ENCODE data around the gene OSBPL2. TPM values are rescaled to one million over a fixed set of nuclear protein-coding genes. Genes with fewer than 3 reads are reported as not detected.

OSBPL2 gene
- polyA plus RNA-seq, 1 donor: 33.0 TPM

DNA sequence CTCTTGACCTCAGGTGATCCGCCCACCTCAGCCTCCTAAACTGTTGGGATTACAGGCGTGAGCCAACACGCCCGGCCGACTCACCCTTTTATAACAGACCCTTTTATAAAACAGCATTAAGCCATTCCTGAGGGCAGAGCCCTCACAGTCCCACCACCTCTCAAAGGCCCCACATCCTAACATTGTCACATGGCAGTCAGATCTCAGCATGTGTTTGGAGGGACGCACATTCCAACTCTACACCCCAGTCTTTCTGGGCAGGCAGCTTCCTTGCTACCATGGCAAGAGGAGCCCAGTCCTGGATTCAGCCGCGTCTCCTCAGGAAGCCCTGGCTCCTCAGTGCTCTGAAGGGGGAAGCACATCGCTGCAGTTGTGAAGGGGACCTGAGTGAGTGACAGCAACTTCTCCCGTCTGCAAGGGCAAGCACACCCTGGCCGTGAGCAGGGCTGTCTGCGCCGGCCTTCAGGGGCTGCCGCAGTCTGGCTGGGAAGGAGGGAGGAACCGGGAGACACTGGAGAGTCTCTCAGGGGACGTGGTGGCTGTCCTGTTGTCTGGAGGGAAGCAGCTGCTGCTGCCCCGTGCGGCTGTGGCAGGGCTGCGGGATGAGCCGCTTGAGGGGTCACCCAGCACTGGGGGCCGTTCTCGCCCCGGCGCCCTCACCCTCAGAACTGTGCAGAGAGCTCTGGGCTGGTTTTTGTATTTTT lies 15.9 kb downstream of the OSBPL2 start:
- no peak for DNase-seq (ENCODE audit: low read depth)

DNA sequence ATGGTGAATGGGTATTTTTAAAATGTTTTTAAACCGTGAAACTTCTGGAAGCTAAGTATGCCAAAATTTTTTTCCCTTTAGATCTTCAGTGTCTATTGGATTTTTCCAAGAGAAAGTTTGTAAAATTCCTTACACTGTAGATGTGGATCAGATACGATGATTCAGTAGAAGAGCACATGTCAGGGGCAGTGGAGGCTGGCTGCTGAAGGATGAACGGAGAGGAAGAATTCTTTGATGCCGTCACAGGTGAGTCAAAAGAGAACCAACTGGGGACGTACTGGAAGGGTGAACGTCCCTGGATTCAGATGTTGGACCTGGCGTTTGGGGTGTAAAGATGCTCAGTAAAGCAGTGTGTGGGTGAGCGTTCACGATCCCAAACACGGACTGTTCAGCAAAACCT lies 17.7 kb downstream of the OSBPL2 start:
- DNase-seq (ENCODE audit: low read depth): no peak

DNA sequence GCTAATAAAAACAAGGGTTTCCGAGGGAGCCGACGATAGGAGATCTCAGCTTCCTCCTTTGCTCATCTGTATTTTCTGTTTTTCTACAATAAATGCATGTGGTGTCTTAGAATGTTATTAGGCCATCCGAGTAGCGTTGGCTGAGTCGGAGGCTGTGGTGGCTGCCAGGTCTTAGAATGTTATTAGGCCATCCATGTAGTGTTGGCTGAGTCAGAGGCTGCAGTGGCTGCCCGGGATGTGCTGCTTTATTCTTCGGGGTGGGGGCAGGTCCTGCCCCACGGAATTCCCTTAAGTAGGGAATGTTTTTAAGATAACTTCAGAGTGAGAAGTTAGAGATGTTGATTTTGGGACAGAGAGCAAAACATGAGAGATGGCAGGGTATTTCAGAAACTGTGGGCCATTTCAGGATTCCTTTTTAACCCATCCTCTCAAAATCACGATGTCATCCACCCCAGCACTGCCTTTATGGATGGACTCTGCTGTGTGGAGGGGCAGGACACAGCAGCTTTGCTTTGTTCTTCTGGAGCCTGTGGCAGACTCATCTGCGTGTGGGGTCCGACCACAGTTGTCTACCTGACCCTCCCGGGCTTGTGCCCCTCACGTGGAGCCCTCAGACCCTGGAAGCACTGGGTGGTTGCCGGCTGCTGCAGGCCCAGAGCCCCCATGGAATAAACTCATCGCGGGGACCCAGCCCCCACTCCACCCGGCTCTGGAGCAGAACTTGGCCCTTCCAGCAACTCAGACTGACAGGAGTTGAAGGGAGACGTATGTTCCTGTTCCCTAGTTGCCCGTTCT lies 20.4 kb downstream of the OSBPL2 start:
- DNase-seq (ENCODE audit: low read depth): no peak

DNA sequence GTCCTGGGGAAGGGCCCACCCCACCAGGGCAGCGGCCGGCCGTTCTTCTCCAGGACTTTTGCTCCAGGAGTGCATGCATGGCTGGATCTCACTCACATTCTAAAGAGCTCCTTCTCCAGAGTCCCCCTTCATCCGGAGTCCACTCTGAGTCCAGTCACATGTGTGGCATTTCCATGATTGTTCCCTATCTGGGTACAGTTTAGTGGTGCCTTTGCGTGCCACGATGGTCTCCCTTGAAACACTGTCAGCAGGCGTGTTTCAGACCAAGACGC lies 20.9 kb downstream of the OSBPL2 start:
- DNase-seq (ENCODE audit: low read depth): no peak

DNA sequence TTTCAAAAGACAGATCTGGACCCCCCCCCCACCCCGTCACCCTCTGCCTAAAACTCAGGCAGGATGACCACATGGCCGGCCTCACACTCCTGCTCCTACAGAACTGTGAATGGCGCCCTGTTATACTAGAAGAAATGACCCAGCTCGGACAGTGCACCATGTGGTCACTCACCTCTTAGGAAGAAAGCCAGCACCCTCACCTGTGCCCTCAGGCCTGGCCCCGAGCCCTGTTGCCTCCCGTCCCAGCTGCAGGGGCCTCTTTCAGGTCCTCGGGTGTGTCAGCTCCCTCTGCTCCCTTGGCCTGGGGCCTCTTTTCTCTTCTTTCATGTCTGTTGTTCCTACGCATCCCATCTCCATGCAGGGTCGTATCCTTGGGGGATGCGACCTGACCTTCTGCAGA lies 23.7 kb downstream of the OSBPL2 start:
- no peak for DNase-seq (ENCODE audit: low read depth)

DNA sequence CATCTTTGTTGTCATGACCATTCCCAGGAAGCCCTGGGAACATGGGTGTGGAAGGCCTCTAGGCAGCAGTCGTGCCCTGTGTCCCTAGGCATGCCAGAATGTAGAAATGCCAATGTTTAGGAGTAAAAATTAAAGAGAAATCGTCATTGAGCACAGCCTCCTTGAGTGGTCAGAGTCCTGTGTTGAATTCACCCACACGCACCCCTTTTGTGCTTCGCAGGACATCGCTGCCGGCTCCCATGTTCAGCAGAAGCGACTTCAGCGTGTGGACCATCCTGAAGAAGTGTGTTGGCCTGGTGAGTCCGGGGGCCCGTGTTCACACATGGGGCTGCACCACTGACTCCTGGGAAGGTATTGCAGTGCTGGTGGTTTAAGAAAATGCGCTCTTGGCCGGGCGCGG lies 25.1 kb downstream of the OSBPL2 start:
- DNase-seq (ENCODE audit: low read depth): no peak

DNA sequence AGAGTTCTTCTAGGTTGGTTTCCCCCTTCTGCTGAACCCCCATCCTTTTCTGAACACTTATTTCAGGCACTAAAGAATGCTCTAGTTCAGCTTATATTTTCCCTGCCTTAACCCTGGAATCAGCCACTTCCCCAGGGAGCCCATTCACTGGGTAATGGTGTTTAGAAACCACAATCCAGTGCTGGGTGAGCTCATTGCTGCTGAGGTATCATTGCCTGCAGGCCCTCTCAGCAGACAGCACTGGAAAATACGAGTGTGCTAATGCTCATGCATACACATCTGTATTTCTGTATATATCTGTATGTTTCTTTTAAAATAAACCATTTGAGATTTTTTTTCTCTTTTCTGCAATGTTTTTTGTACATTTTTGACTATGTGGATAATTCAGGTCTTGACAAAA lies 27.0 kb downstream of the OSBPL2 start:
- DNase-seq (ENCODE audit: low read depth): no peak

DNA sequence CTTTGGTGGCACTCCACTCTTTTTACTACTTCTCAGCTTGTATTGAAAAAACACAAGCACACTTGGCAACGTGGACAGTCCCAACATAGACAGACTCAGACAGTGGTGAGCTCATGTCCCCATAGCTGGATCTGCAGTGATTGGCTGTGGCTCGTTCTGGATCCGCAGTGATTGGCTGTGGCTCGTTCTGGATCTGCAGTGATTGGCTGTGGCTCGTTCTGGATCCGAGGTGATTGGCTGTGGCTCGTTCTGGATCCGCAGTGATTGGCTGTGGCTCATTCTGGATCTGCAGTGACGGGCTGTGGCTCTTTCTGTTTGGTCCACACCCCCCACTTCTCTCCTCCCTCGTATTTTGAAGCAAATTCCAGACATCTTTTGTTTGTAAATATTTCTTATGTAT lies 28.0 kb downstream of the OSBPL2 start:
- no peak for DNase-seq (ENCODE audit: low read depth)

DNA sequence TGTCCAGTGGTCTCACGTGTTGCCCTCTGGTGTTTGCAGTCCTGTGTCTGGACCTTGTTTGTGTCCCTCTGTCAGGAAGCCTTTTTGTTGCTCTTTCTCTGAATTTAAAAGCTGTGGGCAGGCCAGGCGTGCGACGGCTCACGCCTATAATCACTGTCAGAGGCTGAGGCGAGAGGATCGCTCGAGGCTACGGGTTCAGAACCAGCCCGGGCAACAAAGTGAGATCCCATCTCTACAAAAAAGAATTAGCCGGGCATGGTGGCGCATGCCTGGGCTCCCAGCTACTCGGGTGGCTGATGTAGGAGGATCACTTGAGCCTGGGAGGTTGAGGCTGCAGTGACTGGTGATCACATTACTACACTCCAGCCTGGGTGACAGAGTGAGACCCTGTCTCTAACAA lies 28.5 kb downstream of the OSBPL2 start:
- no peak for DNase-seq (ENCODE audit: low read depth)

DNA sequence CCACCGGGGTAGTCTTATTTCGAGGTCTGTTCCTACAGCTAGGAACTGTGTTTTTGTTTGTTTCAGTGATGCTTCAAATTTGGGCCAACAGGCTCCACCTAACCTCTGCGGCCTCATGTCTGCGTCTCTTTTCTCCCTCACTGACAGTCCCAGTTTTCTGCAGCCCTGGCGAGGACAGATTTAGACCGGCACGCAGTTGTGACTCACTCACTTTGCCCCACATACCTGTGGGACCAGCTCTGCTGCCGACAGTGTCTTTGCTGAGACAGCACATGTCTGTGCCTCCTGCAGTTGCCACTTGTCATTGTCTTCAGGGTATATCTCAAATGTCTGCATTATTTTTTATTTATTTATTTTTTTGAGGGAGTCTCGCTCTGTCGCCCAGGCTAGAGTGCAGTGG lies 29.2 kb downstream of the OSBPL2 start:
- DNase-seq (ENCODE audit: low read depth): no peak

DNA sequence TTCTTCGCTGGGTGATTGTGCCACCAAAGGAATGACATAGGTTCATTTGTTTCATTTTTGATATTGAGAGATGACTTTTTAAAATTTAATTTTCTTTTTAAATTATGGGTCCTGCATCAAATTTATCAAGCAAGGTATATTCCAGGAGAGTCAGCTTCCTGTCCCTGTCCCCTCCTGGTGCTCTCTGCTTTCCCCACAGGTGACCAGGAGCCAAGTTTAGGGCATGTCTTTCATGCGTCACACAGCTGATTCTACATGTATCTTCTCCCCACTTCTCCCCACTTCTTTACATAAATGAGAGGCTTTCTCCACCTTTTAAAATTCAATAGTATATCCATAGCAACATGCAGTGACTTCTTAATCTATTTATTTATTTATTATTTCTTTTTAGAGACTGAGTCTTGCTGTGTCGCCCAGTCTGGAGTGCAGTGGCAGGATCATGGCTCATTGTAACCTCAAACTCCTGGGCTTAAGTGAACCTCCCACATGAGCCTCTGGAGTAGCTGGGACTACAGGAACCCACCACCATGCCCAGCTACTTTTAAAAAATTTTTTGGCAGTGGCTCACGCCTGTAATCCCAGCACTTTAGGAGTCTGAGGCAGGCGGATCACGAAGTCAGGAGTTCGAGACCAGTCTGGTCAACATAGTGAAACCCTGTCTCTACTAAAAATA lies 30.0 kb downstream of the OSBPL2 start:
- no peak for DNase-seq (ENCODE audit: low read depth)

DNA sequence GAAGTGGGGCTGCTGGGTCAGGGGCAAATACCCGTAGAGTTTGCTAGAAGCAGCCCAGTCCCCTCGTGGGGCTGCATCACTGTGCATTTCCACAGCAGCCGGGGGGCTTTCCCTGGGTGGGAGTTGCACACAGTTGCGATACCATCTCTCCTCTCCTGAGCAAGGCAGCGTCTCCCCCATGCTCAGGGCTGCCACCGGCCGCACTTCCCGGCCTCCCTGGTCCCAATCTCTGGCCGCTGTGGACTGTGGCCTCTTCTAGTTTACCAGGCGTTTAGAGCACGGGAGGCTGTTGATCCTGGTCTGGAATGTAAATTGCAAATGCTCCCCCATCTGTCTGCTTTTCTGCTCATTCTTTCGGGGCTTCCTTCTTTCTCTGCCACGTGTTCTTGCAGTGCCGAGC lies 31.1 kb downstream of the OSBPL2 start:
- DNase-seq (ENCODE audit: low read depth): no peak

DNA sequence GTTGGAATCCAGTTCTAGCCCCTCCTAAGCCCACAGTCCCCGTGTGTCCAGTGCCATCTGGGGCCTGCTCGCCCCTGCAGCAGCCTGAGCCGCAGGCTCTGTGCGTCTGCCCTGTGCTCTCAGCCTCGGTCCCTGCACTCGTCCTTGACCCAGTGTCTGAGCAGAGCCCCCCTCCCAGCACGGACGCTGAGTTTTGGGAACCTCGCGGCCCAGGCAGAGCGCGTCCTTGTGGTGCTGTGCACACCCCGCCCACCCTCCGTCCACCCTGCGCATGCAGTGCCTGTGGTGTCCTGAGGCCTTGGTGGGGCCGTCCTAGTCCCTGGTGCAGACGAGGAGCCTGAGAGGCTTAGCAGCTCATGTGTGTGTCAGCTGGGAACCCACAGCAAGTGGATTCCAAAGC lies 31.6 kb downstream of the OSBPL2 start:
- no peak for DNase-seq (ENCODE audit: low read depth)

DNA sequence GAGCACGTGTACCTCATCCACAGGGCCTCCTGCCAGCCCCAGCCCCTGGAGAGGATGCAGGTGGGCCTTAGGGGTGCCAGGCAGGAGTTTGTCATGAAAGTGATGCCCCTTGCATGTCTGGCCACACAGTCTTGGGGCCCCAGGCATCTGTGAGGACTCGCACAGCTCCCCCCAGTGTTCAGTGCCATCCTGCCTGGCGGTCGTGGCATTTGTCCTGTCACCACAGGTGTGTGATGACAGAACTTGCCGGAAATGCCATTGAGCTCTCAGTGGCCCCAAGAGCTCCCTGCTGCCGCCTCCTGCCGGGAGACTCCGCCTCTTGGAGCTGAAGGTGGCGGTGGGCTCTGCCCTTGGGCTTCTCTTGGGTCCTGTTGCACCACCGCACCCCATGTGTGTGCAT lies 33.9 kb downstream of the OSBPL2 start:
- DNase-seq (ENCODE audit: low read depth): no peak

DNA sequence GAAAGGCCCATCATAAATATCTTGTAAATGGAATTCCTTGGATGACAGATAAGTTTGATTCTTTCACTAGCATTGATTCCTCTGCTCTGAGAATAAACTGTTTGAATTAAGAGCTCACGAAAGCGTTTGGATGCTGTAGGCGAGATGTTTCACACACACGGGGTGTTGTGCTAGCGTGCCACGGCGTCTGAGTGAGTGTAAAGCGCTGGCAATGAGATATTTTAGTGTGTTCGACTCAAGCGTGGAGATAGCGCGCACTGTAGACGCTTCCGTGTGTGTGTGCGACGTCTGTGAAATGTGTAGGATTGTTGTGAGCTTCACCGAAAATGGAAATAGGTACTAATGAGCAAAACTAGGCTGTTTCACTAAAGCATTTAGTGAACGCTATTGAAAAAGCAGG lies 35.1 kb downstream of the OSBPL2 start:
- DNase-seq (ENCODE audit: low read depth): no peak

DNA sequence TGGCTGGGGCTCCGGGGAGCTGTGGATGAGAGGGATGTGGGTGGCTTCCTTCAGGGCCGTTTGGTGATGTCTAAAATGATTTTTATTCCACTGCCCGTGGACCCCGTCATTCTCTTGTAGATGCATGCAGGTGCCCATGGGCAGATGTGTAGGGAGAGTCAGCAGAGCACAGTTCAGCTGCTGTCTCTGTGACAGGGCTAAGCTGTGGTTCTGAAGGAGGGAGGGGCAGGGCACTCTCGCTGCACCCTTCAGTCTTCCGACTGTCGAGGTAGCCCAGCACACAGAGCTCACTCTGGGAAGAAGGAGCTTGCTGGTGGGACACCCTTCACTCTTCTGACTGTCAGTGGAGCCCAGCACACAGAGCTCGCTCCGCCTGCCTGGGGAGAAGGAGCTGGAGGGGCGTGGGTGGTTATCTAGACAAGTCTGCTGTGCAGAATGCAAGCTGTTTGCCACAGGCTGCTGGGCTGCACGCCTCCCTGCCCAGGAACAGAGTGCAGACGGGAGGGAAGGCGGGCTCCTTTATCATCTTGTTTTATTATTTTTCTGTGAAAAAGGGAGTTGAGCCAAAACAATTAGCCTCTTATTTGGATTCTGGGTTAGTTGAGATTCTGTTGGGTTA lies 36.1 kb downstream of the OSBPL2 start:
- DNase-seq (ENCODE audit: low read depth): no peak

DNA sequence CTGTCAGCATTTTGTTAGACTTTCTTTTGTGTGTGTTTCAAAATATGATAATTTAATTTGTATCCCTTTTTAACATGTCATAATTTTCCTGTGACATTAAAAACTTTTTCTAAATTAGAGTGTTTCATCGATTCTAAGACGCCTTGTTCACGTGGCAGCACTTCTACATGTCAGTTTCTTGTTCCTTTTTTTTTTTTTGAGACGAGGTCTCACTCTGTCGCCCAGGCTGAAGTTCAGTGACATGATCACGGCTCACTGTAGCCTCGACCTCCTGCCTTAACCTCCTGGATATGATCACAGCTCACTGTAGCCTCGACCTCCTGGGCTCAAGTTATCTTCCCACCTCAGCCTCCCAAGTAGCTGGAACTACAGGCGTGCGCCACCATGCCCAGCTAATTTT lies 36.9 kb downstream of the OSBPL2 start:
- no peak for DNase-seq (ENCODE audit: low read depth)

DNA sequence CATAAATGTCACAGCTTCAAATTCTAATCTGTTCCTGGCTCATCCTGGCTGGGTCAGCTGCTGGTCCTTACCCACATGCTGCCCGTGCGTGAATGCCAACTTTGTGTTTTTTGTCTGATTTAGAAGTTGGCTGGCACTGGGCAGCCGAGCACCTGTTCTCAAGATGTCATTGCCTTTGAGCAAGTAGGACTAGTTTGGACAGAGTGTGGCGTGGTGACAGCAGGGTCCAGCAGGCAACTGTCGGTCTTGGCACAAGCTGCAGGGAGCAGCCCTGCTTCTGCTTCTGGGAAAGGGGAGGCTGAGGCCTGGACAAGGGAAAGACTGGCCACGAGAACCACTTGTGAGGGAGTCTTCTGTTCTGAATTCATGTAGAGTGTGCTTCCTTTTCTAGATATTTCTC lies 38.1 kb downstream of the OSBPL2 start:
- peak; percentile 35 for DNase-seq (ENCODE audit: low read depth)

DNA sequence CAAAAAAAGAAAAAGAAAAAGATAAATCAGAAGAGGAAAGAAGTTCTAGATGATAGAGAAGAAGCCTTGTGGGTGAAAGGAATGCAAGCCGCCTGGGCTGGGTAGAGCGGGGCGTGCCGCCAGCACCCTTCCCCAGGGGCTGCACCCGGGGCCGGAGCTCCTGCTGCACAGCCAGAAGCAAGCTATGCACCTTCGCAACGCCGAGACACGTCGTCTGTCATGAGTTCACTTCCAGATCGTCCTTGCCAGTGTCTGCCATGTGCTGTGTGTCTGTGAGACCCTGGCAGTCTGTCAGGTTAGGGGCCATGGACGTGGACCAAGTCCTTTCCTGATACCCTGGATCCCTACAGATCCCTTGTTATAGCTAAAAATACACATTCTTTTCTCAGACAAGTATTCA lies 38.9 kb downstream of the OSBPL2 start:
- no peak for DNase-seq (ENCODE audit: low read depth)

DNA sequence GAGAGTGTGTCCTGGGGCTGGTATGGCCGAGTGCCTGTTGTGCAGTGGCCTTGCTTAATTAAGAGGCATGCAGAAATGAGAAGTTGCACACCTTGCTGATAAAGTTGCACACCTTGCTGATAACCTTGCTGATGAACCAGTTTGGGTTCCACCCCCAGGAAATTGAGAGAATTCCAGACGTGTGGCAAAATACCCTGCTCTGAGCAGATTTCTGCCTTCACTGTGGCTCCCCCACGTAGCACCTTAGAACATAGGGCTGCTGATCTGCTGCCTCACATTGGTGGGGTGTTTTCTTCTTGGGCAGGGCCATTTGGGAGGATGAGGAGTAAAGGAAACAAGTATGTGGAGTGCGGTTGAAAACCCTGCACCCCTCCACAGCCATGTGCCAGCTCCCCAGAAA lies 42.0 kb downstream of the OSBPL2 start:
- no peak for DNase-seq (ENCODE audit: low read depth)

DNA sequence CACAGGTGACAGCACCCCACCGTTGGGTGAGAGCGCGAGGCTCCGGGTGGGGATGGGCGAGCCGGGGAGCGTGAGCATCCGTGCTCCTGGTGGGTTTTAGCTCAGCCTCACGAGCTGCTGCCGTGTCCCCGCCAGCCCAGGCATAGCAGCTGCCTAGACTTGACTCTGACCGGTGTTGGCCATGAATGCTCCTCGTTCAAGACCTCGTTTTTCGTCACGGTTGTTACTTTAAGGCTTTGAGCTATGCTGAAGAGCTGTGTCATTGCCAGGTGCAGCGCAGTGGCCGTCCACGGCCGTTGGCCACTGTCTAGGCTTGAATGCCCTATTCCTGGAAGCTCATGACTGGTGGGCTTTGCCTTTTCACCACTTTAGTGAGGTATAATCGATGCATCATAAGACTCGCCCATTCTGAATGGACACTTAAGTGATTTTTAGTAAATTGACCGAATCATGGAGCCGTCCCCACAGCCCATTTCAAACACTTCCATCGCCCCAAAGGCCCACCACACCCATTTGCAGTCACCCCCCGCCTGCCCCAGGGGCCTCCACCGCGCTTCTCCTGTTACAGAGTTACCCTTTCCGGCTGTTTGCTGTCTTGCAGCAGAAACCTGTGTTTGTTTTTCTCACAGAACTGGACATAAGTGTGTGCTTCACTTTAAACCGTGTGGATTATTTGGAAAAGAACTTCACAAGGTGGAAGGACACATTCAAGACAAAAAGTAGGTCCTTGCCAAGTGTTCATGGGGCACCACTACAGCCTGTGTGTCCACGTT lies 43.0 kb downstream of the OSBPL2 start:
- DNase-seq (ENCODE audit: low read depth): no peak

DNA sequence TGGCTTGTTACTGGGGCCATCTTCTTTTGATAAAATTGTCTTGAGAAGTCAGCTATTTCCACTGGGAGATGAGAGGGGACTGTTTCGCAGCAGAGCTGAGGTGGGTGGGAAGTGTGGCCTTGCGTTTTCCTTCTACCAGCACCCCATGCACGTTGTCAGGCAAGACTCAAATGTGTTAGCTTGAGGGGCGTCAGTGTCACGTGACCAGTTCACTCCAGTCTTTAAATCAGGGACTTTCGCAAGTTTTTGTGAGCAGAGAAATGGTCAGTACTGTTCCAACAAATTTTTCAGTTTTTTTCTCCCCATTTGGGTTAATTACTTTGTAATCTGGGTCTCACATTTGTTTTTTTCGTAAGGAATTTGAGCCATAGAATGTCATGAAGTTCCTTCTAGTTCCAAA lies 43.8 kb downstream of the OSBPL2 start:
- DNase-seq (ENCODE audit: low read depth): no peak
